NCI-H345 (cell line): ENCODE results near the gene ZBTB17.

ENCODE experiments used
- DNase-seq: peaks from one replicate; lab custom pipeline; 2025; lab: John Stamatoyannopoulos, UW

Gene ZBTB17

GRCh38 chr1:15947382-15948090 is 28.4 kb downstream of the ZBTB17 start:
- no peak for DNase-seq

DNA sequence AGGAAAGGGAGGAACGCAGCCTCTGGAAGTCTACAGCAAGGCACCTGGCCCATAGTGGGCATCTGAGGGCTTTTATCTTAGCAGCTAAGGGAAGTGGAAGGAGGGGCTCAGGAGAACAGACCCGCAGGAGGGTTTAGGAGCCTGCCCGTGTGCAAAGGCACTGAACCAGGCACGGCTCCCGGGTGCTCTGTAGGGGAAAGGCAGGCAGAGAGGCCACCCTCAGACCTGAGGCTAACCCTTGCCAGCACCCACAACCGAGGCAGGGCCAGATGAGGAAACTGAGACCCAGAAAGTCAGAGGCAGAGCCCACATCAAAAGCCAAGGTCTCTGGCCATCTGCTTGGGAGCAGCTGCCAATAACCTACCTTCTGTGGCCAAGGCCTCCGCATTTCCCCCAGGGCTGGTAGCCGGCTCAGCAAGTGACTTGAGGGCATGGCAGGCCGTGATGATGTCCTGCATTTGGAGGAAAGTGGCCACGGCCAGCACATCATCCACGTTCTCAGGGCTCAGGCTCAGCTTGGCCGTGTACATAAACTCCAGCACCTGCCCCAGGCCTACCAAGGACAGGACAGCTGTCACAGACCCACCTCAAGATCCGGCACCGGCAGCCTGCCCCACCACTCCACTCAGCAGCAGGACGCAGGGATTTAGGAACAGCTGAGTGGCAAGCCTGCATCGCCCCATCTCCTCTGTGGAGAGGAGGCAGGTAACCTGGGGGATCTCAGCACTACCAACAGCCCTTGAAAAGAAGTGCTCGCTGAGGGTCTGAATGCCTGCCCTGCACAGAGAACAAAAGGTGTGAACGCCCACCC is 29.1 kb downstream of the ZBTB17 start:
- DNase-seq, result no peak

DNA sequence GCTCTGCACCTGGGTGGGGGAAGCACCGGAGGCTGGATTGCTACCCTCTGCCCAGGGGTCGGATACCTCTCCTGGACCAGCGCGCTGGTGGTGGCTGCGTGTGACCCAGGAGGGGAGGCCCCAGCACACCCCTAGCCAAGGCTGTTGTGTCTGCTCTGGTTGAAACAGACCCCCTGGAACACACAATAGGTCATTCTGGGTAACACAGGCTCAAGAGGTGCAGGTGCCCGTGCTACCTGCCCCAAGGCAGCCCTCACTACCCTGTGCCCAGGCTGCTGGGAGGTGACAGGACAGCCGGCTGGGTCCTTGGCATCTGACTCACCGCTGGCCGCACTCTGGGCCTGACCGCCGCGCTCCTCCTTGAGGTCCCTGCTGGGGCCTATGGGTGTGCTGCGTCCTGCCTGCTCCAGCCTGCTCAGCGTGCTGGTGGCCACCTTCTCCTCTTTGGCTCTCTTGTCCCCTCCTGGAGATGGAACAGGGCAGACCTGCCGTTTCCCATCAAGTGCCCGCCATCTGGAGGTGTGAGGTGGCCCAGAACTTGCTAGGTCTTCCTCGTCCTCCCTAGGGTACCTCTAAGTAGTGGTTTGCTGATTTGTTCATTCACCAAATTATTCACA is 30.0 kb downstream of the ZBTB17 start:
- no peak for DNase-seq

GRCh38 chr1:15945011-15945831 is 30.7 kb downstream of the ZBTB17 start:
- DNase-seq, result no peak

DNA sequence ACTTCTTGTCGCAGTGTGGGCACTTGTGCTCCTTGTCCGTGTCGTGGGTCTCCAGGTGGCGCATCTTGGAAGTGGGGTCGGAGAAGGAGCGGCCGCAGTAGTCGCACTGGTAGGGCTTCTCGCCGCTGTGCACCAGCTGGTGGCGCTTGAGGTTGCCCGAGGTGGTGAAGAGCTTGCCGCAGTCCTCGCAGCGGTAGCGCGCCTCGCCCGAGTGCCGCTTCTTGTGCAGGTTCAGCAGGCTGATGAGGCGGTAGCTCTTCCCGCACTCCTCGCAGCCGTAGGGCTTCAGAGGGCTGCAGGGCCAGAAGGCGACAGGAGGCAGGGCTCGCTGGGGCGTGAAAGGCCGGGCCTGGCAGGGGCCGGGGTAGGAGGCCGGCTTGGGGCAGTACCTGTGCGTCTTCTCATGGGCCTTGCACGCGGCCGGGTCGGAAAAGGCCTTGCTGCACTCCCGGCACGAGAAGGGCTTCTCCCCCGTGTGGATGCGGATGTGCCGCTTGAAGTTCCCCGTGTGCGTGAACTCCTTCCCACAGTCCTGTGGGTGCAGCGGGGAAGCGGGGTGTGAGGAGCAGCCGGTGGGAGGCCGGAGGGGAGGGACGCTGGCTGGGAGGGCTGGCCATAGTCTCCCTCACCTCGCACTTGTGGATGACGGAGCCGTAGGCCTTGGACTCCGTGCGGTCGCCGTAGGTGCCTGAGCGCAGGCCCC is 31.4 kb downstream of the ZBTB17 start:
- DNase-seq, result no peak

- DNase-seq, result no peak
Observed at GRCh38 chr1:15943992-15944307, 32.0 kb downstream of the ZBTB17 start.

DNA sequence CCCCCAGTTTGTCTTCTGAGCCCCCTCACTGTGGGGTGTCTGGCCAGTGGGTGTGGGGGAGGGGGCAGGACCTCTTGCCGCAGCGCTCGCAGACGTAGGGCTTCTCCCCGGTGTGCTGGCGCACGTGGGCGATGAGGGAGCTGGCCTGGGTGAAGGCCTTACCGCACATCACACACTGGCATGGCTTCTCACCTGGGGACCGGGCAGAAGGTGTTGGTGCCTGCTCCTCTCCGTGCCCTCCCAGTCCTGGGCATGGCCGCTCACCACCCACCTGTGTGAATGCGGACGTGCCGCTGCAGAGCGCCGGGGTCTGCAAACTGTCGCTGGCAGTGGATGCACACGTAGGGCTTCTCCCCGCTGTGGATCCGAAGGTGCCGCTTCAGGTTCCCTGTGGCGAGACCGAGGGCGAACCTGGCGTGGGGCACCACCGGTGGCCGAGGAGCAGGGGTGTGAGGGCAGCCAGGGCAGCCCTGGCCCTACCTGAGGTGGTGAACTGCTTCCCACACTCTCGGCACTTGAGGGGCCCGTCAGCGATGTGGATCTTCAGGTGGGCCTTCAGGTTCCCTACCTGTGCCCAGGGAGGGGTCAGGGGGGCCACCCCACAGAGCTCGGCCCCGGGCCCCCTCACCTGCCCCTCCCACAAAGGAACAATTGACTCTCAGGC is 32.4 kb downstream of the ZBTB17 start:
- DNase-seq, result no peak

DNA sequence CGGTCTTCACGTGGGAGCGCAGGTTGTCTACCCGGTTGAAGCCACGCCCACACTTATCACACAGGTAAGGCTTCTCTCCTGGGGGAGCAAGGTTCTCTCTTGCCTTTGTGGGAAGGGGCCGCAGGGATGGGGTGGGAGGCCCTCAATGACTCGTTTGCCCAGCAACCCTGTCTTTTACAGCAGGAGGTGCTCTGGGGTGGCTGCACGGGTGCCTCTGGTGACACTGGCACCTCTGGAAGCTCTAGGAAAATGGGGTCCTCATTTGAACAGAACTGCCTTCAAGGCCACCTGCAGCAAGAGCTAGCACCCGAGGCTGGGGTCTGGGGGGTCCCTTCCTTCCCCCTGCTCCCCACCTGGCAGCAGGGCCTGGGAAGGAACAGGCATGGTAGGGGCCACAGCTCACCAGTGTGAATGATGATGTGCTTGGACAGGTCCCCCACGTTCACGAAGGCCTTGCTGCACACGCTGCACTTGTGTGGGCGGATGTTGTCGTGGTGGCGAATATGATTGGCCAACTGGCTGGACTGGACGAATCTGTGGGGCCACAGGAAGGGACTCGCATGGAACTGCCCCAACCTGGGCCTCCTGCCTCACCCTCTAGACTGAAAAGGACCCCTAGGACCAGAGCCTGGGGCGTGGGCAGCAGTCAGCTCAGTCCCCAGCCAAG is 33.1 kb downstream of the ZBTB17 start:
- no peak for DNase-seq

GRCh38 chr1:15941899-15942660 is 33.8 kb downstream of the ZBTB17 start:
- DNase-seq, result no peak

DNA sequence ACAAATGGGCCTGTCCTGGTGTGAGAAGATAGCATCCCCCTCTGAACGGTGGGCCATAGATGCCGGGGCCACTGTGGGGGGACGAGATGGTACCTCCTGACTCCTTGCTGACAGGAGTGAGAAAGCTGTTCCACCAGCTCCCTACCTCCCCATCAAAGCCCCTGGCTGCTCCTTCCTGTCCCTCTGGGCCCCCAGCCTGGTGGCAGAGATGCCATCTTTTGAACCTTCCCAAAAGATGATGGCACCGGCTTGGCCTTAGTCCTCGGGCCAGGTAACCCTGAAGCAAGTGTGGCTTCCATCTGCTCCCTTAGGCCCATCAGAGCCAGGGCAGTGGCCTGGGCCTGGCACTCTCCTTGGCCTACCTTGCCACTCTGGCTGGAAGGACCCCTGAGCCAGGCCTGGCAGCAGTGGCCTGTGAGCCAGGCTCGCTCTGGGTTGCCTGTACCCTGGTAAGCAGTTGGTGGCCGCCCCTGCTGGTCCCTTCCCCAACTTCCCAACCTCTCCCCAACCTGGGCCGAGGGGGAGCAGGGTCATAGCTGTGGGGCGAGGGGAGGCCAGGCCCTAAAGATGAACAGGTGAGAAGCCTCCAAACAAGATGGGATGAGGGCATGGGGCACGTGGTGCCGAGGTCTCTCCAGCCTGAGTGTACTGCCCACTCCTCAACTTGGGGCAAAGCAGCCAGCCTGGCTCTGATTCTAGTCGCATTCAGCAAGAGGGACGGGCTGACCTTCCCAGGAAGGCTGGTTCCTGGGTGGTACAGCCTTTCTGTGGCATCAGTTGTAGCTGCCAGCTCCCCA is 34.7 kb downstream of the ZBTB17 start:
- no peak for DNase-seq

DNA sequence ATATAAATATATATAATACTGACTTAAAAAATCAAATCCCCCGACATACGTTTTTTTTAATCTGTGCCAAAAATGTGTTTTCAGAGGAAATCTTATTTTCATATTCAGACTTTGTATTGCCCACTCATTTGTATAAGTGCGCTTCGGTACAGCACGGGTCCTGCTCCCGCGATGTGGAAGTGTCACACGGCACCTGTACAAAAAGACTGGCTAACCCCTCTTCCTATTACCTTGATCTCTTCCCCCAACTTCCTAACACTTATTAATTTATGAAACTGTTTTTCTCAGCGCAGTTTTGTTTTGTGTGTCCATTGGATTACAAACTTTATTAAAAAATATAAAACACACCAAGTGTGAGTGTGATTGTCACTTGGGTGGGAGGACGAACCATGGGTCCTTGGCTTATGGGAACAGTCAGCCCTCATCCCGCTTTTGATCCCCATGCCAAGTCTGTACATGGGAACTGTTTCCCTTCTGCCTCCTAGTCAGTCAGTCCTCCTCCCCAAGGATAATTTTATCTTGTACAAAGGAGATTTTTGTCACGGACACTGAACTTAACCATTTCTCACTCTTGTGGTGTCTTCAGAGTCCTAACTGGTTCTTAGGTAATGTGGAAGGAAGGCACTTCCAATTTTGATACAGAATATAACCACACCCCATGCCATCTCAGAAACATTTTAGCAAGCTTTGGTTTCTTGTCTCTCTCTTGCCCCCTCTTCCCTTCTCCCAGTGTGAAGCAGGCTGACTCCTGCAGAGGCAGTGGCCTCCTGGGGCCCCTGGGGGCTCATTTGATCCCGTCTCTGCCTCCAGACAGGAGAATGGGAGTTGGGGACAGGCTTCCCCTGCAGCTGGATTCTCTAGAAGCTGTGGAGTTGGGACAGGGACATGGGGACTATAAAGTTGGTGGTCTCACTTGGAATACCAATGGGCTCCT is 35.5 kb downstream of the ZBTB17 start:
- DNase-seq, result no peak

DNA sequence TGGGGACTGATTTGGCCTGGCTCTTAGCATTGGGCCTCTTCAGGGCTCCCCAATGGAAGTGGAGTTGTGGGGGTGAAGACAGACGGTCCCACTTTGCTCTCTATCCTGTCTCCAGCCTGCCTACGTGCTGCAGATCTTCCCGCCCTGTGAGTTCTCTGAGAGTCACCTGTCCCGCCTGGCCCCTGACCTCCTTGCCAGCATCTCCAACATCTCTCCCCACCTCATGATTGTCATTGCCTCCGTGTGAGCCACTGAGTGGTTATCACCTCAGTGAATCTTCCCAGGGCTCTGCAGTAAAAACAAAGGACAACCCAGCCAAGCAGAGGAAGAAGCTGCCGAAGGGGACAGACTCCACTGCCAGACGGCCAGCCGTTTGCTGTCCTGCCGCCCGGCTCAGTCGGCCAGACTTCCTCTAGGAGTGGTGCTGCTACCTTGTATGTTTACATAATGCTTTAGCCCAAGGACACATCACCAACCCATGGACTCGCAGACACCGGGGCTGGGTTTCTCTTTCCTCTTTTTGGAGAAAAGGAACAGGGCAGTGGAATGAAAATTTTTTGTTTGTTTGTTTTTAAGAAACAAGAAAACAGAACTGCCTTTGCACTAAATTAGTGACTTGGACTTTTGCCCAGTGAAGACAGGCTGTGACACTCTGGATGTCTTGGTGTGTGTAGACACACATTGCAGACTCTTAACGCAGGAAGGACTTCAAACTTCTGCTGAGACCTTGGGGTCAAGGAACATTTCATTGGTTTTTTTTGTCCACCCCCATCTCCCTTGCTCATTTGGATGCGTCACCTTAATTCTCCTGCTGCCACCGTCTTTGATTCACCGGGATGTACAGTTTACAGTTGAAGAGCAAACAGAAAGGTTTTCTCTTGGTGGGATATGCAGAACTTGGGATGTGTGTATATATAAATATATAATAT is 36.5 kb downstream of the ZBTB17 start:
- no peak for DNase-seq

GRCh38 chr1:15938628-15939161 is 37.2 kb downstream of the ZBTB17 start:
- no peak for DNase-seq

- no peak for DNase-seq
Observed at GRCh38 chr1:15937706-15938168, 38.2 kb downstream of the ZBTB17 start.

DNA sequence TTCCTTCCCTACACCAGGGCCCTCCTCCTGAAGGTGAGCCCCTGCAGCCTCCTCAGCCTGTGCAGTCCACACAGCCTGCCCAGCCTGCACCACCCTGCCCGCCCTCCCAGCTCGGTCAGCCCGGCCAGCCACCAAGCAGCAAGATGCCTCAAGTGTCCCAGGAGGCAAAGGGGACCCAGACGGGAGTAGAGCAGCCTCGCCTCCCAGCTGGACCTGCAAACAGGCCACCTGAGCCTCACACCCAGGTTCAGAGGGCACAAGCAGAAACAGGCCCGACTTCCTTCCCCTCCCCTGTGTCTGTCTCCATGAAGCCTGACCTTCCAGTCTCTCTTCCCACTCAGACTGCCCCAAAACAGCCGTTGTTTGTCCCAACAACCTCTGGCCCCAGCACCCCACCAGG is 38.8 kb downstream of the ZBTB17 start:
- DNase-seq, result no peak

GRCh38 chr1:15936025-15936424 is 39.9 kb downstream of the ZBTB17 start:
- DNase-seq, result no peak
